NCI-H1092 treated with DMSO at 0.1 percent for 48 hours (cell line): Measurements from ENCODE around the gene CAPN3.

Experiments used
- DNase-seq: peaks from one replicate; lab custom pipeline; 2025; lab: John Stamatoyannopoulos, UW

CAPN3 gene

DNA sequence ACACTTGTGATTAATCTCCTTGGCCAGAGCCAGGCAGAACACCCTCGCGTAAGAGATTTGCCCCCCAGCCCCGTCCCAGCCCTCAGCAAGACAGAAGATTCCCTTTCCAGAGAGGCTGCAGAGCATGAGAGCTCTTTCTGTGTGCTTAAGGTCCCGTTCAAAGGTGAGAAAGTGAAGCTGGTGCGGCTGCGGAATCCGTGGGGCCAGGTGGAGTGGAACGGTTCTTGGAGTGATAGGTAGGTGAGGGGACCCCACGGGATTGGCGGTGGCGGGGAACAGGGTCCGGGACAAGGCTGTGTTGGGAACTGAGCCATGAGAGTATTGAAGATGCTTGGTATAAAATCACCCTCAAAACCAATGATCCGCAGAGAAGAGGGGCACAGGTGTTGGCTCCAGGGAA lies 34.8 kb downstream of the CAPN3 start:
- DNase-seq = no peak

DNA sequence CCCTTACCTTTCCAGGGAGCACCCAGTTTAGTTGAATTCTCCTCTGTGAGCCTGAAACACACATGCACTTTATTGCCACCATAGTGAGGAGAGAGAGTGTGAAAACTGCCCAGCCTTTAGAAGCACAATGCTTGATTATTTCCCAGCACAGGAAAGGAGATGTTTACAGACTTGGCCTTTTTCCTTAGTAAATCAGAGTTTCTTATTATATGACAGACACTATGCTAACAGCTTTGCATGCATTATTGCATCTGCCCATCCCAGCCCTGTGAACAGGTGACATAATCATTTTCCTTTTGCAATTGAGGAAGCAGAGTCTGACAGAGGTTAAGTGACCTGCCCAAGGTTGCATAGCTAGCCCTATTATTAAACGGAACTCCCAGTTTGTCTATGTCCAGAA lies 36.5 kb downstream of the CAPN3 start:
- DNase-seq = no peak

DNA sequence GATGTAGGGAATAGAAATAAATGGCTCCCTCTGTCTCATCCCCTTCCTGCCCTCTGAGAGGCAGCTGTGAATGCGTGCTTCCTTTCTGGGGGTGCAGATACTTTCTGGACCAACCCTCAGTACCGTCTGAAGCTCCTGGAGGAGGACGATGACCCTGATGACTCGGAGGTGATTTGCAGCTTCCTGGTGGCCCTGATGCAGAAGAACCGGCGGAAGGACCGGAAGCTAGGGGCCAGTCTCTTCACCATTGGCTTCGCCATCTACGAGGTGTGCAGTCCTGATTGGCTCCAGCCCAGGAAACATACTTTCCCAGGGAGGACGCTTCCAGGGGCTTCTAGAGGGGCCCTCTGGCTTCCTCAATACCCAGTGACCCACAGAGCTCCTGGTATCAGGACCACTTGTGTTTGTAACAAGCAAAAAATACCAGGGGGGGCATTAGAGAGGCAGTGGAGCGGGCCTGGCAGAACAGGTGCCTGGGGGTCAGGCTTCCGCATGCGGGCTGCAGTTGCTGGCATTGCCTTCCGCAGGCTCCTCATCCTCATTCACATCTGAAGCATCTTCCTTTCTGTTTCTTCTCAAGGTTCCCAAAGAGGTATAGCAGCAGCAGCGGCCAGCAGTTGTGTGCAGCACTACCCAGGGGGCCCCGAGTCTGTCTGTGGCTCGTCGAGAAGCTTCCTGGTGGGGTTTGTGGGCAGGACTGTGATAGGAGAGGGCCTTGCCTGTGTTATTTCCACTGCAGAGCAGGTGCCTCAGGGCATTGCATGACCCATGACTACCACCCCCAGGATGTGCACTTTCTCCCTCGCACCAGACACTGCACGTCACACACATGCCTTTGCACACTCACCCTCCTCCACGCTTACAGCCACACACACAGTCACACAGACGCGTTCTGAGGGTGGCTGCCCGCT lies 42.5 kb downstream of the CAPN3 start:
- DNase-seq = no peak

DNA sequence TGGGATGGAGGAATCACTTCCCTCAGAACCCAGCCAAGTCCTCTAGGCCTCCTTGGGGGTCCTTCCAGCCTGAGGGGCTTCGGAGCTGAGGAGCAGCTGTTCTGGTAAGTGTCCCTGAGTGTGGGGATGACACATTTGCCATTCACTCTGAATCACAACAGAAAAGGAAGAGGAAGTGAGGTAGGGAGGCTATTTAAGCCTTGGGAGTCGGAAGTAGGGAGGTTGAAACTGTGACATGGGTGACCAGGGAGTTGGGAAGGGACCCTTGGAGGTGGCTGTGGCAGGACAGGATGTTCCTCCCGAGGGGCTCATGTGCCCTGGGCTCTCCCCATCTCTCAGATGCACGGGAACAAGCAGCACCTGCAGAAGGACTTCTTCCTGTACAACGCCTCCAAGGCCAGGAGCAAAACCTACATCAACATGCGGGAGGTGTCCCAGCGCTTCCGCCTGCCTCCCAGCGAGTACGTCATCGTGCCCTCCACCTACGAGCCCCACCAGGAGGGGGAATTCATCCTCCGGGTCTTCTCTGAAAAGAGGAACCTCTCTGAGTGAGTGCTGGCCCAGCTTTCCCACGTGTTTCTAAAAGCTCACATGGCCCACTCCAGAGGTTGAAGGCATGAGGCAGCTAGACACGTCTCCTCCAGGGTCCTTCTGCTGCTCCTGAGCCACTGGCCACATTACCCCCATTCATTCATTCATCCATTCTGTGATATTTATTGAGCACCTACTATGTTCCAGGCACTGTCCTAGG lies 43.3 kb downstream of the CAPN3 start:
- DNase-seq = no peak

DNA sequence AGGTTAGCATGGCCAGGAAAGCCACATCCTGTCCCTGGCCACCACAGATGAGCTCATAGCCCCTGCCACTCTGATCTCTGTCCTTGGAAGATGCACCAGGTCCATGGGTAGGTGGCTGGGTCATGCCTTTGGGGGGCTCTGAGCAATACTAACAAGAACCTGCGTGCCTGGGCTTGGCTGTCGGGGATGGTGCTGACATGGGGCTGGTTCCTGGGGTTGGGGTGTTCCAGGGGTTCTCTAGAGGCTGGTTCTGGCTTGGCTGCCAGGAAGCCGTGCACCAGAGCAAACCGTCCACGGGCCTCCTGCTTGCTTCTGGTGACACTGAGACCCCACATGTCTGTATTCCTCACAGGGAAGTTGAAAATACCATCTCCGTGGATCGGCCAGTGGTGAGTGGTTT lies 44.1 kb downstream of the CAPN3 start:
- no peak for DNase-seq

DNA sequence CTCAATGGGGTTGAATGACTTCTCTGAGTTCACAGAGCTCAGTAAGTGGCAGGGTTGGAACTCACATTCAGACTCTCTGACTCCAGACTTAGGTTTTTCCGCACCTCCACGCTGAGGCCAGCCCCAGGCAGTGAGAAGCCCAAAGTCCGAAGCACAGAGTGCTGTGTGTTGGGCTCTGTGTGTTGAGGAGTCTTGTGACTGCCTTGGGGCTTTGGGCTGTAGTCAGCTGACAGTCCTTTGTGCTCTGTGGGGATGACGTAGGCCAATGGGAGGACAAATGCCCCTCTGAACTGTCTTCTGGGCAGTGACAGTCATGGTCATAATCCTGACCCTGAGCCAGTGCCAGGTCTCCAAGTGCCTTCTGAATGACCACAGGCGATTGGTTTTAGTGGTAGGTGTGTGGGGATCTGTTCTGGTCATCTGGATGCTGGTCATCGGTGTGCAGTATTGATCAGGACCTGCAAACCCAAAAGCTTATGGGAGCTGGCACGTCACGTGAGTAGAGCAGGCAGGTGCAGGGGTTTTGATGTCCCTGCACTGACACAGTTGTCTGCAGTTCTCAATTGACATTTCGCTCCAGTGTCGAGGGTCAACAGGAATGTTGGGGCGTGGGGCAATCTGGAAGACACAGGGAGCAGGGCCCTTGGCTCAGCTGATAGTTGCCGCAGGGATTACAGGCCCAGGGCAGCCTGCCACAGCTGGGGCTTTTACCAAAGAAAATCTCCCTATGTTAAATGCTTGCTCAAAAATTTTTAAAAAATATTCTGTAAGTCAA lies 45.3 kb downstream of the CAPN3 start:
- DNase-seq = no peak

DNA sequence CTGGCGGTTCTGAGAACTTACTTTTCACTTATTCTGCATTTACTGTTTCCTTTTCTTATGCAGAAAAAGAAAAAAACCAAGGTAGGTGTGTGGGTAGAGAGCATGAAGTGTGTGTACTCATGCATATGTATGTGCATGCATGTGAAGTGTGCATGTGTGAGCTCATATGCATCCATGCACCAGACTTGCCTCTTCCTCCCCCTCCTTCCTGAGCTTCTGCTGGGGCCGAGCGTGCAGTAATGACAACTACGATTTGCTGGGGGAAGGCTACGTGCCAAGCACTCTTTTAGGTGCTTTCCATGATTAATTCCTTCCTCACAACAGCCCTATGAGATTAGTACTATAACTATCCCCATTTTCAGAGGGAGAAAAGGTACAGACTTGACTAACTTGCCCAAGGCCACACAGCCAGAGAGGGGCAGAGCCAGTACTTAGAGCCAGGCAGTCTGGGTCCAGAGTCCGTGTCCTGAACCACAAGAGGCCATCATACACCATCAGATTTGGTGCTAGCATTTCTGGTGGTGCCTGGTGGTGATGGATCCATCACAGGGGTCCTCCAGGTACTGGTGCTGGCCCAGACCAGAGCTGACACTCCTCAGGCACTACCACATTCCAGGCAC lies 46.7 kb downstream of the CAPN3 start:
- DNase-seq = no peak

DNA sequence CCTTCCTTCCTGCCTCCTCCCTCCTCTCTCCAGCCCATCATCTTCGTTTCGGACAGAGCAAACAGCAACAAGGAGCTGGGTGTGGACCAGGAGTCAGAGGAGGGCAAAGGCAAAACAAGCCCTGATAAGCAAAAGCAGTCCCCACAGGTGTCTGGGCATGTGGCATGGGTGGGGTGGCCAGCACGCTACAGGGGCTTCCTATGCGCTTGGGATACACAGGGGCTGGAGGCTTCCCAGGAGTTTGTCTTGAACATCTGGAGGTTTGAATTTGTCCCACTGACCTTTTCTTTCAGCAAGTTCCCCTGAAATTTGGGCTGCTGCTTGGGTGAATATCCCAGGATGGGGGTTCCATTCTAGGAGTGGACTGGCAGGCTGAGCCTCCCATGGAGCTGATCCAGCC lies 48.9 kb downstream of the CAPN3 start:
- no peak for DNase-seq

DNA sequence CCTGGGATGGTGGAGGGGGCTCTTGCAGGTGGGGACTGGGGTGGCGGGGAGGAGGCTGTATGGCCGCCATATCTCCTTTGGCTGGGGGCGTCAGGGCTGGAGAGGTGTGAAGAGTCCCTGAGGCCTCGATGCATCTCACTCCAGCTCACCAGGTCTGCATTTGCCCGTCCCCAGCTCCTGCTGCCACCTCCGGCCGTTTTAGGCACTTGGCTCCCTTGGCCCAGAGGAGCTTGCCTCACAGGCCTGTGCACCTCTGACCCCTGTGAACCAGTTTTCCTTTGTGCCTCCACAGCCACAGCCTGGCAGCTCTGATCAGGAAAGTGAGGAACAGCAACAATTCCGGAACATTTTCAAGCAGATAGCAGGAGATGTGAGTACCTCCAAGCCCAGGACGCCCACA lies 49.7 kb downstream of the CAPN3 start:
- DNase-seq = no peak

DNA sequence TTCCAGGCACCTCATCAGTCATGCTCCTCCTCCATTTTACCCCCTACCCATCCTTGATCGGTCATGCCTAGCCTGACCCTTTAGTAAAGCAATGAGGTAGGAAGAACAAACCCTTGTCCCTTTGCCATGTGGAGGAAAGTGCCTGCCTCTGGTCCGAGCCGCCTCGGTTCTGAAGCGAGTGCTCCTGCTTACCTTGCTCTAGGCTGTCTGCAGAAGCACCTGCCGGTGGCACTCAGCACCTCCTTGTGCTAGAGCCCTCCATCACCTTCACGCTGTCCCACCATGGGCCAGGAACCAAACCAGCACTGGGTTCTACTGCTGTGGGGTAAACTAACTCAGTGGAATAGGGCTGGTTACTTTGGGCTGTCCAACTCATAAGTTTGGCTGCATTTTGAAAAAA lies 52.6 kb downstream of the CAPN3 start:
- DNase-seq = no peak

DNA sequence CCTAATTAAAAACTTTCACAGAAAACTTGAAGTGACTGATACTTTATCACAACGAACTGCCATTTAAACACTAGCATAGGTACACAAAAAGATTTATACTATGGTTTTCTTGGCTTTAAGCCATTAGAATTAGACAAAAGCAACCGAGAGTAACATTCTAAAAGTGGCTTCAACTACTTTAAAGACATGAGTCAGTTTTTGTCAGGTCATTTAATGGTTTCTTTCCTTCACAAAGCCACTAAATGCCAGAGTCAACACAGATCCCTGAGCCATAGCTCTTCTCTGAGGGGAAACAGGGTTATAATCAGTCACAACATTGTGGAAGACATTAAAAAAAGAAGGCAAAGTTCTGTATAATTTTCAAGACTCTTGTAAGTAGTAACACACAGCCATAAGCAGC lies 54.6 kb downstream of the CAPN3 start:
- DNase-seq = no peak

DNA sequence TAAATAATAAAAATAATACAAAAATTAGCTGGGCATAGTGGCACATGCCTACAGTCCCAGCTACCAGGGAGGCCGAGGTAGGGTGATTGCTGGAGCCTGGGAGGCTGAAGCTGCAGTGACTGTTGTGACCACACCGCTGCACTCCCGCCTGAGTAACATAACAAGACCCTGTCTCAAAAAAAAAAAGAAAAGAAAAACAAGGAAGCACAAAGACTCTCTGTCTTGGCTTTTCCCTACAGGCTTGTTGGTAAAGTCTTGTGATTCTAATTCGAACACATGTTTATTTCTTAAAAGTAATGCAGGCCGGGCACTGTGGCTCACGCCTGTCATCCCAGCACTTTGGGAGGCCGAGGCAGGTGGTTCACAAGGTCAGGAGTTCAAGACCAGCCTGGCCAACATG lies 60.1 kb downstream of the CAPN3 start:
- no peak for DNase-seq

DNA sequence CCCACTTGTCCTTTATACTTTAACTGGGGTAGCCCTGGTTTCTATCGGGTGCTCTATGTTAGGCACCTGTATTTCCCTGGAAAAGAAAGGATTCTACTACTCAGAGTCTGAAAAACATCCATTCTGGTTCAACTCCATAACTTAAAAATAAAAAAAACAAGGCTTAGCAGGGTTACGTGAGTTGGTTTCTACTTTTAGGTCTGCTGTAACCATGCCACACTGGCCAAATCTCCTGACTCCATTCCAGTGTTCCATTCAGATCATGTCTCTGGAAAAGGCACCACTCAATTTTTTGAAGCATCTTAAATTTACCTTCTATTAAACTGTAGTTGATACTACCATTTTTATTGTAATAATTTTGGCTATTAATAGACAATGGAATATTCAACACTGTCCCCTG lies 62.1 kb downstream of the CAPN3 start:
- no peak for DNase-seq

DNA sequence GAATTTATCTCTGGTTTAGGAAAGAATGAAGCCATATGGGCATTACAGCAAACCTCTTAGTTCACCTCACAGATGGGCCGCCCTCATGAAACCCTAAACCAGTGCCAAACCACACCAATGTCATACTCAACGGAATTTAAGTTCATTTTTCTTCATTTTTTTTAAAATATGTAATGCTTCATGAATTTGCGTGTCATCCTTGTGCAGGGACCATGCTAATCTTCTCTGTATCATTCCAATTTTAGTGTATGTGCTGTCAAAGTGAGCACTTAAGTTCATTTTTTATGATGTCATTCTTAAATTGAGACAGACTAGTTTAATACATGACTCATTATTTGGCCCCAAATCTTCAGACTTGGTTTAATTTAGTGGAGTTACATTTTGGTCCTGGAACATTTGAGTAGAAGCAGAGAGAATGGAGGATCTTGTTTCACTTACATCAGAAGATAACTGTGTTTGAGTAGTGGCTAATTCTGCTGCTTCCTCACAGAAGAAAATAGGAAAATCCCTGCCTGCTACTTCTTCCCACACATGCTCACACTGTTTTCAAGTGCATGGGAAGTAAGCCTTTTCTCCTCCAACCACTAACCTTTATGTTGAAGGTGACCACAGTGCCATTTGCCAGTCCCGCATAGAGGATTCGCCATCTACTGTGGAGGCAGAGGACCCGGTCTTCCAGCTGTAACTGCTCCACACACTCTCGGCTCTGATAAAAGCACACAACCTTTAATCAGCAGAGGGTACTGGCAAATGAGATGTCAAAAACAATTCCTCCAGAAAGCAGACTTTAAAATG lies 68.3 kb downstream of the CAPN3 start:
- DNase-seq = no peak

DNA sequence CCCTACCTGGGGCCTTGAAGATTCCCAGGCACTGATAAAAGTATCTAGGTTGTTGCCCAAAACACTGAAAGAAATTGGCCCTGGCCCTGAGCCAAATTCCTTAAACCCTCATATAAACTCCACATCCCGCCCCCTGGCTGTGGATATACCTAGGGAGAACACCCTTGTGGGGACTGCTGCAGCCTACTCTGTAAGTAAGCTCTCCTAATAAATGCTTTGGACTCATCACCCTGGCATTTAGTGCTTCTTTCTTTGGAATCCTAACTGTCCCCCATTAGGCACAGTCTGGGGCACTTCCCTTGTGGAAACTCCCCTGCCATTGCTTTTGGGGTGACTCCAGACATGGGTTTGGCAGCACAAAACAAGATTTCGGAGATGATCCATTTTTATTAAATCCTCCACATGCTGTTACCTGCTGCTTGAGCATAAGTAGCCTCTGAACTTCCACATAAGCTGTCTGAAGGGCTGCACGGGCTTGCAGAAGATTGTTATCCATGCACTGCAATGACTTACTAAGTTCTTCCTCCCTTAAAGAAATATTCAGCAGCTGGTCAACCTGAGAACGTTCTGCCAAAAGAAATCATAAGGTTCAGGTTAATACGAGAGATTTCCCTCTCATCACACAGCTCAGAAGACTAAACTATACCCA lies 85.2 kb downstream of the CAPN3 start:
- DNase-seq = no peak

DNA sequence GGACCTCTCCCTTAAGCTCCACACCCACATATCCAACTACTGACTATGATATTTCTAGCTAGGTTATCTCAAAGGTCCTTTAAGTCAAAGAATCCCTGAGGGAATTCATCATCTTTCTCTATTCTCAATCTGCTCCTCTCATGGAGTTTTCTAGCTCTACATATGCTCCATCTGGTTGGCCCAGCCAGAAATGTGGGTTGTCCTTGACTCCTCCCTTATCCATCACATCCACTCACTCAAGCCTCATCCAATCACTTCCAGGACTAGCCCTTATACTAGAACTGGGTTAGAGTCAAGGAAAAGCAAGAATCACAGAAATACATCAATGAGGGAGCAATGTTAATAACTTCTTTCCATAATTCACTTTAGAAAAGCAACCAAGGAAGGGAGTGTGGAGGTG lies 86.2 kb downstream of the CAPN3 start:
- DNase-seq = no peak

DNA sequence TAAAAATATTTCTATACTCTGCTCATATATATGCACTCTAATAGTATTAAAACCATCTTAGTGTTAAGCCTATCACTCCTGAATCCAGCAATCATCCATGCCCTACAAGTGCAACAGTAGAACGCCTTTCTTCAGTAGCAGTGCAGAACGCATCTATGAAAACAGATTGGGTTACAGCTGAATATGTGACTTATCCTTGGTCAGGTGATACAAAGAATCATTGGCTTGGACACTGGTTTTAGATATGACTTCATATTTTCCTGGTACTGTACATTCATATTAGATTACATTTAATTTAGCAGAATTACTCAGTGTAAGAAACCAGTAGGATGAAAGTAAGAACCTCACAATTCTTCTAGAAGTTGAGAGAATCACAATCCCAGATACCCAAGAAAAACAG lies 88.3 kb downstream of the CAPN3 start:
- DNase-seq = no peak

DNA sequence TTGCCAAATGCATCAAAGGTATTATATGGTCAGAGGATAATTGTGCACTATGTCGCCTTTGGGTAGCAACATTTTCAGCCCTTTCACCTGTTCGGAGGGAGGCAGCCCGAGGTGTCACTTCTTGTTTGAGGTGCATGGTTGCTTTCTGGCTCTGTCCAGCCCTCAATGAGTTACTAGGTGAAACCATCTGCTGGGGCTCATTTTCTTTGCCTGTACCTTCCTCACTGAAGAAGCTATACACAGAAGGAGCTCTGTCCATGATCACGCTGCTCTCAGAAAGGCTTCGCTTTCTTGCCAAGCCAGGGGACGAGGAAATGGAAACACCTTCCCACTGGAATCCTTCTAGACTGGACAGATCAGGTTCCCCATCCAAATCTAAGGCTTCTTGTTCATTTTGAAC lies 89.0 kb downstream of the CAPN3 start:
- DNase-seq = no peak

DNA sequence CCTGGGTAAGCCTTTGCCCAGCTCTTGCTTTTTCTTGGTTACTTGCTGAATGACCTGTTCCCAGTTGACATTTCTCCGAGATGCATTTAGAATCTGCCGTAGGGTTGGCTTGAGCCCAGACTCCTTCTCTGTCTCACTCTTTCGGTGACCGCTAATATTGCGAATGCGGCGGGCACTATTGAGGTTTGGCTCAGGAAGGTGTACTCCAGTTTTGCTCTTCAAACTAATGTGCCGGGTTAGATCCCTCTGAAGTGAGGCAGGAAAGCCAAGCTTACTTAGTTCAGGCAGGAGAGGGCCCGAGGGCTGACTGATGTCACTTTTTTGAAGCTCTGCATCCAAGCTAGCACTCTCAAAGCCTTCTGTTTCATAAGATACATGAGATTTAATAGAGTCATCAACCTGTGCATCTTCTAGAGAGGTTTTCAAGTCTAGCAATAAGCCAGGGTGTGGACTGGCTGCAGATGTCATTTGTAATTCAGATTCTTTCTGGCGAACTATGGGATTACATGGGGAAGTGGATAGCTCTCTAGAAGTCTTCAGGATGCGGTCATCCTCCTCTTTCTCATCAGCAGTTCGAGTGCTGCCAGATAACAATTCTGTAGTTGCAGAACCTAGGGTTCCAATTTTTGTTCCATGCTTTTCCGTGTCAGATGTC lies 90.6 kb downstream of the CAPN3 start:
- no peak for DNase-seq

DNA sequence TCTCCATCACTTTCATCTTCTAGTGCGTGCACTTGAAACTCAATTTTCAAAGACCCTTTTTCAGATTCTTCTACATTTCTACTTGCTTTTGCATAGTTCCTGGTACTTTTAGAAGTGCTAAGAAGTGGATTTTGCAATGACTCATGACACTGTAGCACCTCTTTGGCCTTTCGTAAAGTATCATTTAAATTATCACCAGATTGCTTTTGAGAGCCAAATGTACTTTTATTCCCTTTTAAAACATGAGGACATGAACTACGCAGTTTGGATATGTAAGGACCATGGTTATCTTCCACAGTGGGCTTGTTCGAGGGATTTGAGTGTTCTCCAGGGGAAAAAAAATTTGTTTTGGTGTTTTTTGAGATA lies 91.1 kb downstream of the CAPN3 start:
- no peak for DNase-seq
